Psoas muscle (tissue), 8 donors: Measurements from ENCODE around the gene ZNF394. TPM values are rescaled to one million over a fixed set of nuclear protein-coding genes. Genes with fewer than 3 reads are reported as not detected.
"Not testable (repeated sequence)": the region's sequence is repeated elsewhere in the genome, so short reads cannot be mapped to it uniquely, and the experiment has no call there.

Source experiments
- ATAC-seq, 4 donors: fragments of 200-7000 bp; cut with Tn5 transposase; one replicate each; pipeline ENCODE4 v1.9.1; 2020; ENCODE audit warnings: moderate library complexity in 3 of 4, mild to moderate bottlenecking in 2 of 4
- DNase-seq, 2 donors: peaks; one replicate each; pipeline ENCODE4 v3.0.0-alpha.2; 2020
- H3K27ac ChIP-seq: fragments of 200-600 bp; one replicate; pipeline ENCODE4 v1.8.0; 2022
- H3K27me3 ChIP-seq, 3 donors: fragments of 200-600 bp in 1 of 3; one replicate each; pipeline versions ENCODE4 v1.6.1 to v1.8.0; 2013 to 2022; ENCODE audit warnings: low read length in 2 of 3, mild to moderate bottlenecking in 2 of 3, moderate library complexity in 1 of 3; ENCODE audit not compliant: insufficient read depth in 3 of 3
- H3K36me3 ChIP-seq, 2 donors: fragments of 200-600 bp in 1 of 2; one replicate each; pipeline versions ENCODE4 v1.6.1 to v1.8.0; 2013 to 2022; ENCODE audit warnings: low read depth in 1 of 2, mild to moderate bottlenecking in 1 of 2, moderate library complexity in 1 of 2; ENCODE audit not compliant: insufficient read depth in 1 of 2
- H3K4me1 ChIP-seq: fragments of 200-600 bp; one replicate; pipeline ENCODE4 v1.8.0; 2022
- H3K4me3 ChIP-seq: fragments of 200-600 bp; one replicate; pipeline ENCODE4 v1.8.0; 2022; ENCODE audit warnings: mild to moderate bottlenecking
- H3K9me3 ChIP-seq: fragments of 200-600 bp; one replicate; pipeline ENCODE4 v1.8.0; 2022
- CTCF ChIP-seq: fragments of 200-600 bp; IDR thresholded peaks from one replicate; pipeline ENCODE4 v1.8.0; 2022; ENCODE audit warnings: antibody characterized with exemption
- WGBS, 3 donors: extraction: QIAGEN DNeasy Blood & Tissue Kit; methylation state at CpG; one replicate each; pipeline versions ENCODE4 v1.1.6 to v1.1.7; 2013; 5-methylcytosine and 5-hydroxymethylcytosine counted together
- intact Hi-C, 2 donors: fragments of 100-400 bp; cut with DNase I; formaldehyde crosslinking; loops; one replicate each; pipeline versions ENCODE4 v1.11.0 to v1.14.2; 2022
- polyA plus RNA-seq, 3 donors: library from polyadenylated mRNA; stranded (reverse); fragments of 200-250 nt; gene quantifications; one replicate each; pipeline ENCODE4 v1.2.3, GENCODE V29; 2013
- total RNA-seq, 4 donors: library from RNA; stranded (reverse); fragmentation: NEBNext Ultra II Directional in 2 of 4; extraction: Animal tissue kit (Norgen Biotek cat#: 25700) in 2 of 4; gene quantifications; one replicate each; pipeline versions ENCODE4 v1.2.1 to v1.2.4, GENCODE V29; 2021 to 2023
- donor health status: healthy with polysubstance abuse.
- donor health status: DM: no; HTN: no; CAD: no; lungs with moderate emphysema.
- donor health status: Bipolar disorder and iron deficiency.
- donor health status: healthy.
- donor health status: DM: yes; HTN: yes; CAD: no.
- donor health status: DM: no; HTN: no; CAD: no.
- donor health status: DM: no; HTN: no; CAD: no.
- donor health status: DM: yes; HTN: yes; CAD: no.

The ZNF394 gene
- total and polyA plus RNA-seq, 7 donors: 9.9 to 17.4 (median 15.9) TPM

- DNase-seq: peak; percentile 99
- no peaks in the 10 kb centered on the region for H3K27me3 ChIP-seq
- peaks cover 0 to 5% of the 10 kb centered on the region in 2 donors for H3K36me3 ChIP-seq
- H3K27ac ChIP-seq: peak within 1 kb of the TSS; percentile 99
- peak; percentile 93 to 95 (median 94) for ATAC-seq
- TF ChIP-seq CTCF: no peak
- H3K4me3 ChIP-seq: peak within 1 kb of the TSS; percentile 92
- WGBS, 3 donors: 0% methylated on average over 49 to 53 of the region's 53 CpGs
- H3K4me1 ChIP-seq: peaks cover 33% of the 10 kb centered on the region
- H3K9me3 ChIP-seq: no peaks in the 10 kb centered on the region
- intact Hi-C loops: loop anchor here (2.0 to 5.0 kb wide), 4 partner anchors 37 to 113 kb away; partner anchors contain the start of genes ATP5MF (in 1 of the 2), FAM200A (in 1 of the 2), ZNF655 (in 1 of the 2) and ZSCAN25 (in 1 of the 2)
Observed at GRCh38 chr7:99504603-99505323, 4.7 kb upstream of the ZNF394 start, which contains the start of gene ZKSCAN5. TSS of gene ZKSCAN5 (plus strand) at chr7:99504662. CDS start at chr7:99506045, 1,383 bp downstream.

- Histone ChIP-seq H3K4me1 (peaks cover 33% of the 10 kb centered on the region), H3K9me3 (no peaks in the 10 kb centered on the region), H3K27ac (peak overlapping the region; percentile 99), H3K36me3 (peaks cover 0 to 5% of the 10 kb centered on the region in 2 donors), H3K4me3 (peak overlapping the region; percentile 92), H3K27me3 (no peaks in the 10 kb centered on the region)
- intact Hi-C loops: loop anchor here (2.0 to 5.0 kb wide), 4 partner anchors 37 to 113 kb away; partner anchors contain the start of genes ATP5MF (in 1 of the 2), FAM200A (in 1 of the 2), ZNF655 (in 1 of the 2) and ZSCAN25 (in 1 of the 2)
- no peak for TF ChIP-seq CTCF
- DNase-seq: no peak
- WGBS, 3 donors: 6 to 8% (median 8%) methylated on average over 19 of the region's 19 CpGs
- no peak for ATAC-seq
Observed at GRCh38 chr7:99504281-99504602, 4.2 kb upstream of the ZNF394 start.

- peak overlapping the region; percentile 74 for H3K4me3 ChIP-seq
- peaks cover 33% of the 10 kb centered on the region for H3K4me1 ChIP-seq
- not testable (repeated sequence) for H3K27me3 ChIP-seq, ATAC-seq, H3K9me3 ChIP-seq, DNase-seq
- H3K36me3 ChIP-seq: peaks cover under 1 to 22% of the 10 kb centered on the region in 2 donors
- intact Hi-C loops: loop anchor here (5.0 kb wide), 3 partner anchors 34 to 116 kb away; partner anchors contain the start of genes ATP5MF (in 1 of the 2), FAM200A (in 1 of the 2) and ZSCAN25 (in 1 of the 2)
- whole genome bisulfite sequencing, 3 donors: 90 to 94% (median 93%) methylated on average over 12 of the region's 12 CpGs
- H3K27ac ChIP-seq: peak overlapping the region; percentile 95
Observed at GRCh38 chr7:99501236-99501635, 1.2 kb upstream of the ZNF394 start.

- peaks cover 3 to 28% of the 10 kb centered on the region in 2 donors for H3K36me3 ChIP-seq
- TF ChIP-seq CTCF: no peak
- peaks cover 27% of the 10 kb centered on the region for H3K4me1 ChIP-seq
- intact Hi-C loops: loop anchor here (5.0 kb wide), 3 partner anchors 33 to 117 kb away; partner anchors contain the start of genes ATP5MF (in 1 of the 2), FAM200A (in 1 of the 2) and ZSCAN25 (in 1 of the 2)
- WGBS, 3 donors: 47 to 48% (median 47%) methylated on average over 16 of the region's 16 CpGs
- DNase-seq: no peak
- no peaks in the 10 kb centered on the region for H3K27me3 ChIP-seq
- H3K9me3 ChIP-seq: no peaks in the 10 kb centered on the region
- ATAC-seq: no peak
- H3K27ac ChIP-seq: peak overlapping the region; percentile 95
- peak overlapping the region; percentile 74 for H3K4me3 ChIP-seq
Observed at GRCh38 chr7:99500637-99501009, 542 bp upstream of the ZNF394 start.

- peak in 1 of 4 donors; percentile 6 for ATAC-seq
- no peak for DNase-seq
- H3K36me3 ChIP-seq: peaks cover 4 to 41% of the 10 kb centered on the region in 2 donors
- H3K27ac ChIP-seq: peak overlapping the region; percentile 95
- peak overlapping the region; percentile 74 for H3K4me3 ChIP-seq
- WGBS, 3 donors: 0 to 1% (median 1%) methylated on average over 14 of the region's 14 CpGs
- TF ChIP-seq CTCF: no peak
- H3K27me3 ChIP-seq: no peaks in the 10 kb centered on the region
- intact Hi-C loops: no loop called here
- peaks cover 5% of the 10 kb centered on the region for H3K9me3 ChIP-seq
- peaks cover 24% of the 10 kb centered on the region for H3K4me1 ChIP-seq
Observed at GRCh38 chr7:99499371-99499720, 735 bp downstream of the ZNF394 start.
